GM19467 (cell line): ENCODE results near the gene FBXO11.
"Not testable (repeated sequence)": the region's sequence is repeated elsewhere in the genome, so short reads cannot be mapped to it uniquely, and the experiment has no call there.

ENCODE experiments used
- ATAC-seq: cut with Tn5 transposase; IDR thresholded peaks from one replicate; pipeline ENCODE4 v1.9.1; 2021; ENCODE audit warnings: mild to moderate bottlenecking, moderate library complexity; ENCODE audit not compliant: unreplicated experiment

Gene FBXO11

GRCh38 chr2:47862949-47863348 lies 43.3 kb downstream of the FBXO11 start:
- ATAC-seq: no peak

- not testable (repeated sequence) for ATAC-seq
Observed at GRCh38 chr2:47853067-47853777, 53.1 kb downstream of the FBXO11 start.

- no peak for ATAC-seq
Observed at GRCh38 chr2:47850198-47850597, 56.1 kb downstream of the FBXO11 start.

GRCh38 chr2:47849368-47849767 lies 56.9 kb downstream of the FBXO11 start:
- ATAC-seq: no peak

- ATAC-seq: no peak
Observed at GRCh38 chr2:47844162-47844561, 62.1 kb downstream of the FBXO11 start.

- no peak for ATAC-seq
Observed at GRCh38 chr2:47843407-47843806, 62.9 kb downstream of the FBXO11 start.

GRCh38 chr2:47842846-47843245 lies 63.5 kb downstream of the FBXO11 start:
- ATAC-seq: no peak

GRCh38 chr2:47838686-47839085 lies 67.6 kb downstream of the FBXO11 start:
- ATAC-seq: no peak

GRCh38 chr2:47838249-47838648 lies 68.0 kb downstream of the FBXO11 start:
- ATAC-seq: no peak

- ATAC-seq: peak; percentile 54
Observed at GRCh38 chr2:47833516-47833968, 72.8 kb downstream of the FBXO11 start.

- ATAC-seq: no peak
Observed at GRCh38 chr2:47822518-47822917, 83.8 kb downstream of the FBXO11 start.

- no peak for ATAC-seq
Observed at GRCh38 chr2:47819834-47820233, 86.5 kb downstream of the FBXO11 start.

GRCh38 chr2:47818777-47819176 lies 87.5 kb downstream of the FBXO11 start:
- no peak for ATAC-seq

- no peak for ATAC-seq
Observed at GRCh38 chr2:47815764-47816163, 90.5 kb downstream of the FBXO11 start.

- no peak for ATAC-seq
Observed at GRCh38 chr2:47811668-47812067, 94.6 kb downstream of the FBXO11 start.

- no peak for ATAC-seq
Observed at GRCh38 chr2:47810850-47811249, 95.4 kb downstream of the FBXO11 start.

GRCh38 chr2:47809903-47810302 lies 96.4 kb downstream of the FBXO11 start:
- ATAC-seq: no peak

- ATAC-seq: no peak
Observed at GRCh38 chr2:47808614-47809013, 97.7 kb downstream of the FBXO11 start.

GRCh38 chr2:47805850-47806249 lies 100.4 kb downstream of the FBXO11 start:
- no peak for ATAC-seq

GRCh38 chr2:47803770-47804169 lies 102.5 kb downstream of the FBXO11 start:
- no peak for ATAC-seq

- ATAC-seq: no peak
Observed at GRCh38 chr2:47803363-47803762, 102.9 kb downstream of the FBXO11 start.

- no peak for ATAC-seq
Observed at GRCh38 chr2:47801118-47801517, 105.2 kb downstream of the FBXO11 start.

- no peak for ATAC-seq
Observed at GRCh38 chr2:47799031-47799609, 107.2 kb downstream of the FBXO11 start.
